T-cell (primary cell): Measurements from ENCODE around the gene GRID1. TPM values are rescaled to one million over a fixed set of nuclear protein-coding genes. Genes with fewer than 3 reads are reported as not detected.

Source experiments
- ATAC-seq, 4 experiments: fragments of 200-7000 bp in 3 of 4; fragments of 150-1000 bp in 1 of 4; cut with Tn5 transposase; replicated peaks in 1 of 4; 1 replicate in 3 of 4; 2 replicates in 1 of 4; pipeline ENCODE4 v1.10.0; 2021; ENCODE audit warnings: moderate library complexity in 3 of 4, mild to moderate bottlenecking in 2 of 4, moderate number of reproducible peaks in 1 of 4
- CTCF ChIA-PET, 2 donors: fragments of 300-600 bp; sonication (Branson Sonifier 250); formaldehyde crosslinking; loops; one replicate each; lab custom pipeline; 2022; ENCODE audit warnings: antibody characterized with exemption in 2 of 2; lab: Charles Lee
- POLR2A ChIA-PET, 2 donors: fragments of 300-600 bp; sonication (Branson Sonifier 250); formaldehyde crosslinking; loops; one replicate each; lab custom pipeline; 2022; ENCODE audit warnings: antibody characterized with exemption in 2 of 2; lab: Charles Lee
- DNase-seq, 35 experiments: peaks; one replicate each; pipeline versions ENCODE4 v3.0.0 to v3.0.0-alpha.2; 2013 to 2023
- H3K27ac ChIP-seq: one replicate; pipeline ENCODE4 v1.5.1; 2013; ENCODE audit warnings: low read length
- H3K27me3 ChIP-seq, 2 experiments: replicated peaks in 1 of 2; 1 replicate in 1 of 2; 2 replicates in 1 of 2; pipeline versions ENCODE4 v1.6.1 to v1.7.0; 2013; ENCODE audit warnings: low read length in 1 of 2, mixed read lengths in 1 of 2; ENCODE audit not compliant: control insufficient read depth in 2 of 2, insufficient read depth in 2 of 2; ENCODE audit errors: extremely low read depth in 1 of 2
- H3K36me3 ChIP-seq, 2 donors: 1 replicate in 1 of 2; 2 replicates in 1 of 2; pipeline versions ENCODE4 v1.6.1 to v1.7.0; 2013; ENCODE audit warnings: low read length in 1 of 2; ENCODE audit not compliant: control insufficient read depth in 2 of 2, insufficient read depth in 1 of 2; ENCODE audit errors: extremely low read depth in 1 of 2
- H3K4me1 ChIP-seq, 2 experiments: 1 replicate in 1 of 2; 2 replicates in 1 of 2; pipeline versions ENCODE4 v1.6.1 to v1.7.0; 2013; ENCODE audit warnings: low read length in 2 of 2, mixed read lengths in 1 of 2; ENCODE audit not compliant: insufficient read depth in 2 of 2, control insufficient read depth in 1 of 2; ENCODE audit errors: extremely low read depth in 1 of 2
- H3K4me3 ChIP-seq, 2 donors: 1 replicate in 1 of 2; 2 replicates in 1 of 2; pipeline versions ENCODE4 v1.5.1 to v1.7.0; 2013; ENCODE audit warnings: mild to moderate bottlenecking in 2 of 2, low read length in 1 of 2, moderate library complexity in 1 of 2; ENCODE audit not compliant: control insufficient read depth in 1 of 2; ENCODE audit errors: extremely low read depth in 1 of 2
- H3K9me3 ChIP-seq: 2 replicates; pipeline ENCODE4 v1.7.0; 2013
- H3K27ac Mint-ChIP-seq, 2 donors: one replicate each; pipeline ENCODE4 v1.8.0; 2020 to 2021; ENCODE audit warnings: mild to moderate bottlenecking in 2 of 2, mixed read lengths in 2 of 2
- H3K27me3 Mint-ChIP-seq, 2 donors: one replicate each; pipeline ENCODE4 v1.8.0; 2021 to 2022; ENCODE audit warnings: mixed read lengths in 2 of 2
- H3K36me3 Mint-ChIP-seq: one replicate; pipeline ENCODE4 v1.8.0; 2021; ENCODE audit warnings: mixed read lengths
- H3K4me1 Mint-ChIP-seq, 3 donors: one replicate each; pipeline ENCODE4 v1.8.0; 2020 to 2022; ENCODE audit warnings: mixed read lengths in 3 of 3, mild to moderate bottlenecking in 1 of 3
- H3K4me3 Mint-ChIP-seq, 3 donors: one replicate each; pipeline ENCODE4 v1.8.0; 2020 to 2022; ENCODE audit warnings: mild to moderate bottlenecking in 3 of 3, mixed read lengths in 3 of 3, moderate library complexity in 3 of 3
- H3K9me3 Mint-ChIP-seq, 3 donors: one replicate each; pipeline ENCODE4 v1.8.0; 2020 to 2022; ENCODE audit warnings: mixed read lengths in 3 of 3
- WGBS: methylation state at CpG from one replicate; pipeline ENCODE4 v1.1.5; 2013; ENCODE audit warnings: missing lambda C conversion rate; ENCODE audit not compliant: insufficient coverage; 5-methylcytosine and 5-hydroxymethylcytosine counted together
- total RNA-seq, 35 experiments: library from RNA in 6 of 35; stranded (reverse) in 6 of 35; fragments of 120-200 nt in 1 of 35; gene quantifications; one replicate each; pipeline versions ENCODE4 v1.2.1 to v1.2.4 and lab custom pipeline; 2013 to 2026

GRID1 gene
- total RNA-seq, 5 donors from 2014 or later (not counting 1 experiment from before 2014, with no cell fraction given) = 0.68 TPM; not detected in 4

DNA sequence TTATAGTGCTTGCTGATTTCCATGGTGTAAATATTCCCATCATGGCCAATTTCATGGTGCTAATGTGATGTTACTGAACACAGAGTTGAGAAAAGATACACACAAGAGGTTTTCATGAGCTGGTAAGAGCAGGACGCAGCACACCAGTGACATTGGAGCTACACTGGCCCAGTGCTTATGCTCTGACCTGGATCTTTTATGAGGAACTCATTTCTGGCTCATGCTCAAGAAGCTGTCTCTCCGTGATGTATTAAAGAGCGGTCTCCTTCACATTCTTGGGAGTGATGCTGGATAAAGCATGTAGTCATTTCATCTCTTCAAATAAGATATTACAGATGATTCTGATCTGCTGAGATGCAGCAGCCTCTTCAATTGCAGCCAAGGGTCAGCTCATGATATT lies 785.2 kb downstream of the GRID1 start:
- Histone ChIP-seq H3K27ac (no peak overlapping the region), H3K27me3 (no peaks in the 10 kb centered on the region), H3K4me3 (no peak overlapping the region), H3K9me3 (no peaks in the 10 kb centered on the region), H3K4me1 (no peaks in the 10 kb centered on the region), H3K36me3 (no peaks in the 10 kb centered on the region)
- ChIA-PET CTCF (no interaction called here), POLR2A (no interaction called here)
- DNase-seq (no peak), ATAC-seq (no peak)
- peaks cover 8 to 17% of the 10 kb centered on the region in 2 donors for H3K27me3 Mint-ChIP-seq
- H3K4me3 Mint-ChIP-seq = no peak overlapping the region
- H3K27ac Mint-ChIP-seq = no peak overlapping the region
- 88% methylated on average over 1 of the region's 3 CpGs for WGBS
- H3K9me3 Mint-ChIP-seq = no peaks in the 10 kb centered on the region
- H3K4me1 Mint-ChIP-seq = no peaks in the 10 kb centered on the region
- H3K36me3 Mint-ChIP-seq = no peaks in the 10 kb centered on the region

DNA sequence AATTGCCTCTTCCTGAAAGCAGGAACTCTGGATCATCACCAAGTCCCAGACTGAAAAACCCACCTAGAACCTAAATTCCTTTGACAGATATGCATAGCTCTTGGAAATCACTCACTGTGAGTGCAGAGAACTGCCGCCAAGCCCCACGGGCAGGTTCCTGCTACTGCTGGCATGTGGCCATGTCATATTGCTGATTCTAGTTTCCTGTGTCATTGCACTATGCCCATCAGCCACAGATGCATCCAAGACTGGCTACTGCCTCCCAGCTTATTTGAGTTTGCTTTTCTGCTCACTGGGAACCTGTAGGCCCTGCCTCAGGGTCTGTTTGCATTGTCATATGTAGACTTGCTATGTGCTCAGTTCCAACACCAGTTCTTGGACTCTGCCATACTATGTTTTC lies 786.0 kb downstream of the GRID1 start:
- no peak for ATAC-seq
- Mint-ChIP-seq H3K27me3 (peaks cover 8 to 22% of the 10 kb centered on the region in 2 donors), H3K27ac (no peak overlapping the region), H3K4me3 (no peak overlapping the region), H3K36me3 (no peaks in the 10 kb centered on the region), H3K9me3 (no peaks in the 10 kb centered on the region), H3K4me1 (no peaks in the 10 kb centered on the region)
- Histone ChIP-seq H3K9me3 (no peaks in the 10 kb centered on the region), H3K4me1 (no peaks in the 10 kb centered on the region), H3K4me3 (no peak overlapping the region), H3K27me3 (no peaks in the 10 kb centered on the region), H3K36me3 (no peaks in the 10 kb centered on the region), H3K27ac (no peak overlapping the region)
- POLR2A ChIA-PET = no interaction called here
- CTCF ChIA-PET = no interaction called here
- no peak for DNase-seq
- WGBS = 63% methylated on average over 2 of the region's 2 CpGs

DNA sequence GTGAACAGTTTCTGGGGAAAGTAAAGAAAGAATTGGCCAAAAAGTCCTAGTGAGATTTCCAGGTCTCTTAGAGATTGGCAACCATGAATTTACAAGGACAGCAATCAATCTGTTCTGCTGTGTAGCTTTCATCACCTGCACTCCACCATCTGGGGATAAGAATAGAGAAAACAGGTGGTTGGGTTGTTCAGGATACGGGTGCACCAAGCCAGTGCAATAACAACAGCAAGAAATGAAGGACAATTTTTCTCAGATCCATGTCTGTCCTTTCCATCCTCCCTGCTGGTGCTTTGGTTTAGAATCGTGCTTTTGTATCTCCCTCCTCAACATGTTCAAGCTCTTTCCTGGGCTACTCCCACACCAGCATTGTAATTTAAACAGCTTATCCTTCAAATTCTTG lies 787.7 kb downstream of the GRID1 start:
- CTCF ChIA-PET = no interaction called here
- Histone ChIP-seq H3K4me1 (no peaks in the 10 kb centered on the region), H3K36me3 (no peaks in the 10 kb centered on the region), H3K4me3 (no peak overlapping the region), H3K27ac (no peak overlapping the region), H3K9me3 (no peaks in the 10 kb centered on the region), H3K27me3 (no peaks in the 10 kb centered on the region)
- POLR2A ChIA-PET = no interaction called here
- no peak for ATAC-seq
- 67% methylated on average over 1 of the region's 2 CpGs for WGBS
- Mint-ChIP-seq H3K4me1 (no peaks in the 10 kb centered on the region), H3K27me3 (peaks cover 8 to 22% of the 10 kb centered on the region in 2 donors), H3K9me3 (no peaks in the 10 kb centered on the region), H3K4me3 (no peak overlapping the region), H3K36me3 (no peaks in the 10 kb centered on the region), H3K27ac (no peak overlapping the region)
- DNase-seq = no peak

DNA sequence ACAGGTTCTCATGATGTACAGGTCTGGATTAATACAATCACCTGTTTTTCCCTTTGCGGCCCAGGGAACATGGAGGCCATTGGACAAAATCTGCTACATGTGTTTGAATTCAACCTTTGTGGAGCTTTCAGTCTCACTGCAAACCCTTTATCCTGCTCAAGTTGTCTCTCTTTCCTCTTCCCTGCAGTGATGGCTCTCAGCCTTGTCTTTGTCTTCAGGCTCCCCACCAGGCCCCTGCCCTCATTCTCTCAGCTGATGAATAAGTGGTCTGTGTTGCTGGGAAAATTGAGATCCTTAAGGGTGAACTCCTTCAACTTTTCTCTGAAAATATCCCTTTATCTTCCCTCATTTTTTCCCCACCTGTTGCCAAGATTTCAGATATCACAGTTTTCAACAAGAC lies 791.2 kb downstream of the GRID1 start:
- Histone ChIP-seq H3K36me3 (no peaks in the 10 kb centered on the region), H3K27ac (no peak overlapping the region), H3K27me3 (no peaks in the 10 kb centered on the region), H3K4me3 (no peak overlapping the region), H3K4me1 (no peaks in the 10 kb centered on the region), H3K9me3 (no peaks in the 10 kb centered on the region)
- ChIA-PET POLR2A (no interaction called here), CTCF (no interaction called here)
- no peak for ATAC-seq
- H3K27ac Mint-ChIP-seq = no peak overlapping the region
- H3K36me3 Mint-ChIP-seq = no peaks in the 10 kb centered on the region
- no peaks in the 10 kb centered on the region for H3K4me1 Mint-ChIP-seq
- no peak for DNase-seq
- H3K9me3 Mint-ChIP-seq = no peaks in the 10 kb centered on the region
- no peak overlapping the region for H3K4me3 Mint-ChIP-seq
- peaks cover 4 to 20% of the 10 kb centered on the region in 2 donors for H3K27me3 Mint-ChIP-seq
- 100% methylated on average over 1 of the region's 1 CpG for WGBS

DNA sequence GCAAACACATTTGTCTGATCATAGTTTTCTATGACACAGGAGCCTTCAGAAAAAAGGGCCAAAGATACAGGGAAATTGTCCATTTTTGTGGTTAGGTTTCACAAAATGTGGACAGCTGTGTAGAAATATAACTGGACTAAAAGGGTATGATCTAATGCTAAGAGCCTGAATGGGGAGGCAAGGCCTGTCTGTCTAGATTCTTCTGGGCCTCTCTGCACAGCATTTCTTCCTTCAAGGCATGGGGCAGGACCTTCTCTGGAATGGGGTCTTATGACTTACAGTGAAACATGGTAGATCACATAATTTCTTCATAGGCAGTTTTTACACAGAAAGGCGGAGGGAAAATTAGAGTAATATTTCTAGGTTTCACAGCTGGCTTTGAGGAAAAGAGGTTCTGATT lies 795.7 kb downstream of the GRID1 start:
- Histone ChIP-seq H3K27me3 (no peaks in the 10 kb centered on the region), H3K4me1 (no peaks in the 10 kb centered on the region), H3K9me3 (no peaks in the 10 kb centered on the region), H3K27ac (no peak overlapping the region), H3K4me3 (no peak overlapping the region), H3K36me3 (no peaks in the 10 kb centered on the region)
- H3K36me3 Mint-ChIP-seq = no peaks in the 10 kb centered on the region
- CTCF ChIA-PET = no interaction called here
- peaks cover 0 to 5% of the 10 kb centered on the region in 2 donors for H3K27me3 Mint-ChIP-seq
- no peak for ATAC-seq
- POLR2A ChIA-PET = no interaction called here
- no peak for DNase-seq
- no peak overlapping the region for H3K27ac Mint-ChIP-seq
- H3K4me3 Mint-ChIP-seq = no peak overlapping the region
- no peaks in the 10 kb centered on the region for H3K4me1 Mint-ChIP-seq
- no CpG with 5 or more reads among the region's 1 CpG for WGBS
- H3K9me3 Mint-ChIP-seq = no peaks in the 10 kb centered on the region

DNA sequence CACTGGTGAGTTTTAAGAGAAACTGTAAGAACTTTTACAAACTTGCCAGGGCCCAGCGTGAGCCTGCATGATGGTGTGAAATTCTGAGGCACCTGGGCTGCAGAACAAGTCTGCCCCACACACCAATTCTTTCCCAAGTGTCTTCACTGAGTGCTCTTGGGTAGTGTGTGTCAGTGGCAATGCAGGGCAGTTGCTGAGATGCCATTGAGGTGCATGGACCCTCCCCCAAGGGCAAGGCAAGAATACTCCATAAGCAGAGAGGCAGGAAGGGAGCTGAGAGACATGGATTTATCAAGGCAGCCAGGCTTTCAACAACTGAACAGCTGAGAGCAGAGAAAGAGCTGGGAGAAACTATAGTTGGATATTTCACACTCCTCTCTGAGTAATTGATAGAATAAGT lies 801.2 kb downstream of the GRID1 start:
- ATAC-seq (no peak), DNase-seq (no peak)
- H3K4me3 ChIP-seq = no peak overlapping the region
- ChIA-PET POLR2A (no interaction called here), CTCF (no interaction called here)
- Mint-ChIP-seq H3K27me3 (no peaks in the 10 kb centered on the region), H3K9me3 (no peaks in the 10 kb centered on the region), H3K4me3 (no peak overlapping the region), H3K4me1 (no peaks in the 10 kb centered on the region), H3K27ac (no peak overlapping the region), H3K36me3 (no peaks in the 10 kb centered on the region)
- no peaks in the 10 kb centered on the region for H3K36me3 ChIP-seq
- H3K27me3 ChIP-seq = no peaks in the 10 kb centered on the region
- 60% methylated on average over 1 of the region's 1 CpG for WGBS
- H3K4me1 ChIP-seq = no peaks in the 10 kb centered on the region
- H3K27ac ChIP-seq = no peak overlapping the region
- H3K9me3 ChIP-seq = no peaks in the 10 kb centered on the region

DNA sequence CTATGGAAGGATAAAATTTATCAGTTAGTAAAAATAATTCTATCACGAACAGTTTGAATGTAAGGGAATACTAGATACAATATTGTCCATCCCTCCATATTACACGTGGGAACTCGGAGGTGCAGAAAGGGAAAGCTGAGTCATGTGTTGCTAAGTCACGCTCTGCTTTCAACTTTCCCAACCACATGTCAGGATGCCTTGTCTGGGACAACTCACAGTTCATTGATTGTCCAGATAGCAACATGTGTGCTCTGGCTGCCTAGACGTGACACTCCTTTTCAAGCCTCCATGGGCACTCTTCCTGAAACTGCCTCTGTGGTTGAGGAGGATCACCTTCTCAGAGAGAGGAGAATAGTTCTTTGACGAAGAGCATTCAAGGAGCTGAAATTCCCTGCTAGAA lies 808.1 kb downstream of the GRID1 start:
- CTCF ChIA-PET = no interaction called here
- Histone ChIP-seq H3K27ac (no peak overlapping the region), H3K4me3 (no peak overlapping the region), H3K36me3 (no peaks in the 10 kb centered on the region), H3K4me1 (no peaks in the 10 kb centered on the region), H3K9me3 (no peaks in the 10 kb centered on the region), H3K27me3 (no peaks in the 10 kb centered on the region)
- Mint-ChIP-seq H3K4me1 (no peaks in the 10 kb centered on the region), H3K27me3 (no peaks in the 10 kb centered on the region), H3K9me3 (no peaks in the 10 kb centered on the region), H3K4me3 (no peak overlapping the region), H3K36me3 (no peaks in the 10 kb centered on the region), H3K27ac (no peak overlapping the region)
- POLR2A ChIA-PET = no interaction called here
- ATAC-seq = no peak
- no CpG with 5 or more reads among the region's 6 CpGs for WGBS
- DNase-seq = no peak
